Skin of body (tissue), 2 donors: ENCODE measurements around the gene TMEM232. TPM values are rescaled to one million over a fixed set of nuclear protein-coding genes. Genes with fewer than 3 reads are reported as not detected.
"Not testable (repeated sequence)": the region's sequence is repeated elsewhere in the genome, so short reads cannot be mapped to it uniquely, and the experiment has no call there.

Source experiments
- DNase-seq: peaks from one replicate; lab custom pipeline; 2025; lab: John Stamatoyannopoulos, UW
- total RNA-seq: library from RNA; depleted of rRNA; stranded (reverse); fragments of >200 nt; gene quantifications from one replicate; pipeline ENCODE4 v1.2.3, GENCODE V29; 2014

The TMEM232 gene
- total RNA-seq, 1 donor from 2014 or later, result 3.7 TPM

DNA sequence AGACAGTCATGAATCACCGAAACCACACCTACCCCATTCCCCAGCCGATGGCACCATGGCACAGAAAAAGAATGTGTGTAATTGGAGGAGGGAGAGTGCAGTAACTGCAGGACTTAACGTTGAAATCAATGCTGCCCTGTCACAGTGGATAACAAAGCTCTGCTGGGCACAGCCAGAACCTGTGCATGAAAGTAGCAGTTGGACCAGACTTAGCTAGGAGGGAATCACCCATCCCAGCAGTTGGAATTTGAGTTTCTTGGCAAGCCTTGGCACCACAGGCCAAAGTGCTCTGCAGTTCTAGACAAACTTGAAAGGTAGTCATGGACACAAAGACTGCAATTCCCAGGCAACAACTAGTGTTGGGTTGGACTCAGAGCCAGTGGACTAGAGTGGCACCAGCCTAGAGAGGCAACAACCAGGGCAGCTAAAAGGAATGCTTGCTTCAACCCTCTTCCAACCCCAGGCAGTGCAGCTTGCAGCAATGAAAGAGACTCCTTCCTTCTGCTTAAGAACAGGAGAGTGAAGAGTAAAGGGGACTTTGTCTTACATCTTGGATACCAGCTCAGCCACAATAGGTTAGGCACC, 19.1 kb downstream of the TMEM232 start:
- DNase-seq, result no peak

DNA sequence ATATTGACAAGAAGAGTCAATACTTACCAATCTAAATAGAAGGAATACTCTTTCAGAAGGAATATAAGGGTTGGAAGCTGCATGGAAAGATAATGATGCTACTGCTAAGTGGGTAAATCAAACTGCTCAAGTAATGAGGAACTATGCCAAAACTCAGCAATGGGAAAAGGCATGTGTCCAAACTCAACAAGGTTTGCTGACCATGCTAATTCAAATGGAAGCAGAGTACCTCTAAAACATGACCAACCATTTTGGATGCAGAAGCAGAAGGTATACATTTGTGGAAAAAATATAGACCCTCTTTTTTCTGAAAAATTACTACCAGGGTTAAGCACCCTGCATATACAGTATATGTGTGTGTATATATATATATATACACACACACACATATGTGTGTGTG, 21.1 kb downstream of the TMEM232 start:
- DNase-seq, result no peak

DNA sequence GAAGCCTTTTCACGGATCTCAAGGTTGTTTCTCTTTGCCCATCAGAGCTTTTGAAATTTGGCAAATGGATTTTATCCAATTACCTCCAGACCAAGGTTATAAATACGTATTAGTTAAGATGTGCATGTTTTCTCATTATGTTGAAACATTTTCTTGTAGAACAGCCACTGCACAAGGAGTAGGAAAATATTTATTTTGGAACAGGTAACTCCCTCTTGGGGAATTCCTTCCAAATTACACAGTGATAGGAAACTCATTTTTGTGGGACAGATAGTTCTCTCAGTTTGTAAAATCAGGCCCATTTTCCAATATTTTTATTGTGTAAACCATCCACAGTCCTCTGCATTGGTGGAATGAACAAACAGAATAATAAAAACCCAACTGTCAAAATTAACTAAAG, 23.0 kb downstream of the TMEM232 start:
- DNase-seq, result no peak

DNA sequence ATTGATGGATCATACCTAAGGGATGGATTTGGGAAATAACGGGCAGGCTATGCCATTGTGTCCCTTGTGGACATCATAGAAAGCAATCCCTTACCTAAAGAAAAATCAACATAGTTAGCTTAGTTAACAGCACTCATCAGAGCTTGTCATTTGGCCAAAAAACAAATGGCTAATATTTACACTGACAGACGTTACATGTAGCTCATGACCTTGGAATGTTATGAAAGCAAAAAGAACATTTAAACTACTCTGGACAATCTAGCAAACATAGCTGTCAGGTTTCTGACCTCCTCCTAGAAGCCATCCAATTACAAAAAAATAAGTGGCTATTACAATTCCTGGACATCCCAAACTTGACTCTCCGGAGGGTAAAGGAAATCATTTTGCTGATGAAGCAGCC, 23.8 kb downstream of the TMEM232 start:
- DNase-seq, result no peak

DNA sequence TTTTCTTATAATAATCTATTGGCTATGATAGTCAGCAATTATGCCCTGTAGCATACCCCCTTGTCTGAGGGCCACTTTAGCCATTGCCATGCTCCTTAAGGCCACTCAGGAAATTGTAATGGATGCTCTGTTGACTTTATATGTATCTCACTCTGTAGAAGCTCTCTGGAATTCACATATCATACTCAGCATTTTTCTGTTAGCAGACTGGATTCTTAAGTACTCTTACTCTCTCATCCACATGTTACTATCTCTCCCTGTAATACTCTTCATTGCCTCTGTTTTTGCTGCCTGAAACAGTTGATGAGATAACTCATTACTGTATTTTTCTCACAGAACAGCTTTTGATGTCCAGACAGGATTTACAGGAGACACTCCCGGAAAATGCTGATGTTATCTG, 24.2 kb downstream of the TMEM232 start:
- no peak for DNase-seq

DNA sequence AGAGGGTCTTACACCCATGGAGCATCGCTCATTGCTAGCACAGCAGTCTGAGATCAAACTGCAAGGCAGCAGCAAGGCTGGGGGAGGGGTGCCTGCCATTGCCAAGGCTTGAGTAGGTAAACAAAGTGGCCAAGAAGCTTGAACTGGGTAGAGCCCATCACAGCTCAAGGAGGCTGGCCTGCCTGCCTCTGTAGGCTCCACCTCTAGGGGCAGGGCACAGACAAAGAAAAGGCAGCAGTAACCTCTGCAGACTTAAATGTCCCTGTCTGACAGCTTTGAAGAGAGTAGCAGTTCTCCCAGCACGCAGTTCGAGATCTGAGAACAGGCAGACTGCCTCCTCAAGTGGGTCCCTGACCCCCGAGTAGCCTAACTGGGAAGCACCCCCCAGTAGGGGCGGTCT, 33.8 kb downstream of the TMEM232 start:
- DNase-seq, result not testable (repeated sequence)

DNA sequence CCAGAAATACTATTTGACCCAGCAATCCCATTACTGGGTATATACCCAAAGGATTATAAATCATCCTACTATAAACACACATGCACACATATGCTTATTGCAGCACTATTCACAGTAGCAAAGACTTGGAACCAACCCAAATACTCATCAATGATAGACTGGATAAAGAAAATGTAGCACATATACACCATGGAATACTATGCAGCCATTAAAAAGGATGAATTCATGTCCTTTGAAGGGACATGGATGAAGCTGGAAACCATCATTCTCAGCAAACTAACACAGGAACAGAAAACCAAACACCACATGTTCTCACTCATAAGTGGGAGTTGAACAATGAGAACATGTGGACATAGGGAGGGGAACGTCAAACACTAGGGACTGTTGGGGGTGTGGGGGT, 35.9 kb downstream of the TMEM232 start:
- not testable (repeated sequence) for DNase-seq

DNA sequence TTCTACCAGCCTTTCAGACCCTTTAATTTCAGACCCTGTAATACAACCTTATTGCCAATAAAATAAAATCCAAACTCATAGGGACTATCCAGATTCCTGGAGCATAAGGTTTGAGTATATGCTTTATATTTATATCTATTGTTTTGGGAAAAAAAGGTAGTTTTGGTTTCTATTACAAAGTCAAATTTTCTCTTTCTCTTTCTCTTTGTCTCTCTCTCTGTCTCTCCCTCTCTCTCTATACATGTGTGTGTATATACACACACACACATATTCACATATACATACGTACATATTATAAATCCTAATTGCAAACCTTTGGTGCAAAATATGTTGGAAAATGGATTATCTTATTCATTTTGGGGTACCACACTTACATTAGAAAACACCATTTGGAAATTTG, 39.0 kb downstream of the TMEM232 start:
- no peak for DNase-seq

DNA sequence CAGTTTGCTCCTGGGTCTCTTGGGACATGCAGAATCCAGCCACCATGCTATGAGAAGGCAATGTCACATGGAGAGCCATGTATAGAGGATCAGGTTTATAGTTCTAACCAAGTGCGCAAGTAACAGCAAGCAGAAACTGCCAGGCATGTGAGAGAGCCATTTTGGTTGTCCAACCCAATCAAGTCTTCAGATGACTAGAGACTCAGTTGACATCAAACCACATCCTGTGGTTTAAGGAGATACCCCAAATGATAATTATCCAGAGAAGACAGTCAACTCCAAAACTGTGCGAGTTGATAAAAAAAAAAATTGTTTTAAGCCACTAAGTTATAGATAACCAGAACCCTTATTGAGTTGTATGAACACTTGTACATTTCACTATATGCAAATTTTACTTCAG, 40.2 kb downstream of the TMEM232 start:
- no peak for DNase-seq

DNA sequence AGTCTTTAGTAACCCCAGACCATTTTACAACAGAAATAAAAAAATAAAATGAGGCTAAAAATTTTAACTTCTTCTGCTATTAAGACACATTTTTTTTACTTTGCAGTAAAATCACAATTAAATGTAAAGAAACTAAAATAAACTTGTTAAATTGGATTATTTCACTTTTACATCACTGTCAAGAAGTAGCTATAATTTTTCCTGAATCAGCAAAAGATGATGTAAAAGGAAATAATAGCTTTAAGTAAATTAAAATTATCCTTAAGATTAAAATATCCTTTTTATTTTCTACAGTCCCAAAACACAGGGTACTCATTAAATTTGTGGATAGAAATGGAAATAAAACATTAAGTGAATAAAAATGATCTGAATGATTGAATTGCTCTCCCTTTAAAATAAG, 44.5 kb downstream of the TMEM232 start:
- no peak for DNase-seq

DNA sequence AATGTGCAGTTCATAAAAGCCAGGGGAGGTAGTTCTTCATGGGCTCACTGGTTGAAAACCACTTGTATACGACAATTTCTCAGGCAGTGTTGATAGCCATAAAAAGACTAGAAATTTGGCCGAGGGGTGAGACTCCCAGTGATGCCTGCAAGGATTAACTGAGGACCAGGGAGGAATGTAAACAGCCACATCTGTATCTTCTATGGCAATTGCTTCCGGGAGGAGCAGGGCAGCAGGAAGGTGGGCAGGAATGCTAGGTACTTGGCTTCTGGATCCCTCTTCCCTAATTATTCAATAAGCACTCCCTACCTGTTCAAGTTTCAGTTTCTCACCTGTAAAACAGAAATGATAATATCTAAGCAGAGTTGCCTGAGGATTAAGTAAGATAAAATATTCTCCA, 45.4 kb downstream of the TMEM232 start:
- no peak for DNase-seq

DNA sequence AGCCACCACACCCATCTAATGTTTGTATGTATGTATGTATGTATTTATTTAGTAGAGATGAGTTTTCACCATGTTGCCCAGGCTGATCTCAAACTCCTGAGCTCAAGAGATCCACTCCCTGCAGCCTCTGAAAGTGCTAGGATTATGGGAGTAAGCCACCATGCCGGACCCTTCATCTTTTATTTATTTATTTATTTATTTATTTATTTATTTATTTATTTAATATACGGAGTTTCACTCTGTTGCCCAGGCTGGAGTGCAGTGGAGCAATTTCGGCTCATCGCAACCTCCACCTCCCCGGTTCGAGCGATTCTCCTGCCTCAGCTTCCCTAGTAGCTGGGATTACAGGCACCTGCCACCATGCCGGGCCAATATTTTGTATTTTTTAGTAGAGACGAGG, 49.9 kb downstream of the TMEM232 start:
- DNase-seq, result not testable (repeated sequence)

DNA sequence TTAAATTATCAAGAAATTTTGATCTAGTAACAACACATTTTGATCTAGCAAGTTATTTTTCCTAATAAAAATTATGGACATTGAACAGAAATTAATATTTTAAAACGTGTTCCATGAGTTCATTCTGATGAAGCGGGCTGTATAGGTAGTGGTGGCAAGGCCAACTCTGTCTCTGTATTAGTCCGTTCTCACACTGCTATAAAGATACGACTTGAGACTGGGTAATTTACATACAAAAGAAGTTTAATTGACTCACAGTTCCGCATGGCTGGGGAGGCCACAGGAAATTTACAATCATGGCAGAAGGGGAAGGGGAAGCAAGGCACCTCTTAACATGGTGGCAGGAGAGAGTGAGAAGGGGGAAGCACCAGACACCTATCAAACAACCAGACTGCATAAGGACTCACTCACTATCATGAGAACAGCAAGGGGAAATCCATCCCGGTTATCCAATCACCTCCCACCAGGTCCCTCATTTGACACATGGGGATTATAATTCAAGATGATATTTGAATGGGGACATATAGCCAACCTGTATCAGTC, 61.2 kb downstream of the TMEM232 start:
- no peak for DNase-seq

DNA sequence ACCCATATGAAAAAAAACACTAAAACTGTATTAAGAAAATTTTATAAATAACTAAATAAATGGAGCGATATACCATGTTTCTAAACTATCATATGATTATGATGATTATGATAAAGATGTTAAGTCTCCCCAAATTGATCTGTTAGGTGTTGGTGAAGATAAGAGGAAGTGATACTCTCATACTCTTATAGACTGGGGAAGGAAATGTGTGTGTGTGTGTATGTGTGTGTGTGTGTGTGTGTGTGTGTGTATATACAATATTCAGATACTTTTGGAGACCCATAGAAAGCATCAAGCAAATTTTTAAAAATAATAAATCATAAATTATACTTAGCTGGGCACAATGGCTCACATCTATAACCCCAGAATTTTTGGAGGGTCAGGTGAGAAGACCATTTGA, 62.9 kb downstream of the TMEM232 start:
- DNase-seq, result no peak

DNA sequence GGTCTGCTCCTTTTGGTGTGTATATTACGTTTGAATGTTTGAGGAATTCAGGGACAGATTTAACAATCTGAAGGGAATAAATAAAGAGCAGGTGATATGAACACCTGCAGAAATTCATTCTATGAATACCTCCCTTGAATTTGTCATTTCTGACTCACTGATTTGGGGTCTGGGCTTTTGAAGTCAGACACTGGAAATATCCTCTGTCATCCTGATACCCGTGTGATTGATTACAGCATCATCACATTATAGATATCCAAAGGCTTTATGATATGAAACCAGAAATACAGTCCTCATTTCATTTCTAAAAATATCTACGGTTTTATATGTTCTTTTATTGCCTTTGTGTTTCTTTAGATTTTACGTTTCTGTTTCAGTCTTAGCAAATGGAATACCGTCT, 68.5 kb downstream of the TMEM232 start:
- DNase-seq, result no peak

DNA sequence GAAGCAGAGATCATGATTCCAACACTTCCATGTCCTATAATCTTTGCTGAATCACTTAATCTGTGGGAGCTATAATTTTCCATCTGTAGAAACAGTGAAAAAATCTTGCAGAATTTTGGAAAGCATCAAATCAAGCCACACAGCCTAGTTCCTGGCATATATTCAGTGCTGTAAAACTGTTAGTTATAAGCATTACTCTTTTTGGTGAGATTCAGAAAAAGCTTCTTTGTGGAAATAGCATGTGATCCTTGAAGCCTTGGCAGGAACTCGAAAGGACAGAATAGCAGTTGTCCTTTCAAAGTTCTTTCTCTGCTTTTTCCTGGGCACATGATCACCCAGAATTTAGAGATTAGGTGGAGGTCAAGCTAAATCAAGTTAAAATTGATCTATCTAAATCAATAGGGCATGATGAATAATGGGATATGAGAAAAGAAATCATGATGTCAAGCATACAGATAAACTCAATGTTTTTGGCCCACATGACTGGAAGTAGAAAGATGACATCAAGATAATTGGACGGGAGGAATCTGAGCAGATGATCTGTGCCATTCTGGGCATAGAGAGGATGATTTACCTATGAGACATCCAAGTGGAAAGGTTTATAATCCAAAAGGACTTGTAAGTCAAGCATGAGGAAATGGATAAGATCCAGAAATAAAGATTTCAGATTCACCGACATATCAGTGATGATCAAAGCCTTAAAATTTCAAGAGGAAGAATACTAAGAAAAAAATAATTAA, 73.1 kb downstream of the TMEM232 start:
- DNase-seq, result no peak

DNA sequence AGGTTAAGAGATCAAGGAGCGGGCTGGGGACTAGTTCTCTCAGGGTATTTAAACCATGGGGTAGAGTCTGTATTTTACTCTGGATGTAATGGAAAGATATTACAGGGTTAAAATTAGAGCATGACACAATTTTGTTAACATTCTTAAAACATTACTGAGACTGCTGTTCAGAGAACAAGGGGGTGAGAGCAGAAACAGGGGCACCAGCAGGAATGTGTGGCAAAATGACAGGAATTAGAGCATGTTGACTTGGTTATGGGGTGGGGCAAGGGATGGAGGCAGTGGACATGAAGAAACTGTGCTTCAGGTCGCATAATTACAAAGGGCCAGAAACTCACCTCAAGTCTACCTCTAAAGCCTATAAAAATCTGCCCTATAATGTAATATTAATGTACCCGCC, 75.0 kb downstream of the TMEM232 start:
- DNase-seq, result no peak

DNA sequence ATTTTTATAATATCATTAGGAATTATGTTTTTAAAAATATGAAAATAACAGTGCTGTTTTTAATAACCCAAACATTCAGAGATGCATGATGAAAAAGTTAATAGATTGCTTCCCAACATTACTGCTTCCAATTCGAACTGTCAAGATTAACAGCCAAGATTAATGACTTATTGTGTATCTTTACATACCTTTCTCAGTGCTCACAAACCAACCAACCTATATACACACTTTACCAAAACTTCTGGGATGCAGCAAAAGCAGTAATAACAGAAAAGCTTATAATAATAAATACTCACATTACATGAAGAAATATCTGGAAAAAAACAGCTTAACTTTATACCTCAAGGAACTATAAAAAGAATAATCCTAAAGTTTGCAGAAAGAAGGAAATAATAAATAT, 82.1 kb downstream of the TMEM232 start:
- no peak for DNase-seq

DNA sequence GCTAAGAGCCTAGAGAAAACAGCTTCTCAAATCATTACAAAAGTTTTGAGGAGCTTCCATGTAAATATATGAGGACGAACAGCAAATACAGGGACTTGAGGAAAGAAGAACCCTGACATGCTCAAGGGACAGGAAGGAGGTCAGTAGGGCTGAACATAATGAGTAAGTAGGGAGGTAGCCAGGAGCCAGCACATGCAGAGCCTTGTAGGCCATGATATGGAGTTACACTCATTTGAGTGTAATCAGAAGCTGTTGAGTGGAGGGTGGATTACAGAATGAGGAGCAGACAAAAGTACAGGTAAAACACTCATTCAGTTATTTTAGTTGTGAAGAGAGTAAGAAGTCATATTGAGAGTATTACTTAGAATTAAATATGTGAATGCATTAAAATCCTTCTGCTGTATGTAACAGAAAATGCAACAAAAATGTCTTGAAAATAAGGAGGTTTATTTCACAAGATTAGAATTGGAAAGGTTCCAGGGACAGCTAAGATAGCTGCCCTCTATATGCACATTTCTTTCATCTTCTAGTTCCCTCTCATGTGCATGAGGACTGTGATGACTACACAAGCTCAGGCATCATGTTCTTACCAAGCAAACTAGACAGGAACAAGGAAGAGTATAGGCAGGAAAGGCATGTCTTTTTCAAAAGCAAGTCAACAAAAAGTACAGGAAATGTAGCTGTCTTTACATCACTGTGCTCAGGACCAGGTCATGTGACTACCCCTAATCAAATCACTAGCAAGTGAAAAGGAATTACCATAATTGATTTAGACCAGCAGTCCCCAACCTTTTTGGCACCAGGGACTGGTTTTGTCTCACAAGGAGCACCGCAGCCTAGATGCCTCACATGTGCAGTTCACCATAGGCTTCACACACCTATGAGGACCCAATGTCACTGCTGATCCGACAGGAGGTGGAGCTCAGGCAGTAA, 87.2 kb downstream of the TMEM232 start:
- DNase-seq, result no peak

DNA sequence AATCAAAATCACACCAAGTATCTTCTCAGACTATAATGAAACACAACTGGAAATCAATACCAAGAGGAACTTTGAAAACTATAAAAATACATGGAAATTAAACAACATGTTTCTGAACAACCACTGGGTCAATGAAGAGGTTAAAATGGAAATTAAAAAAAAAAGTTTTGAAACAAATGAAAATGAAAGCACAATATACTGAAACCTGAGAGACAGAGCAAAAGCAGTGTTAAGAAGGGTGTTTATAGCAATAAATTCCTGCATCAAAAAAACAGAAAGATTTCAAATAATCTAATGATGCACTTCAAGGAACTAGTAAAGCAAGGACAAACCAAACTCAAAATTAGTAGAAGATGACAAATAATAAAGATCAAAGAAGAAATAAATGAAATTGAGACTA, 92.0 kb downstream of the TMEM232 start:
- DNase-seq, result no peak

DNA sequence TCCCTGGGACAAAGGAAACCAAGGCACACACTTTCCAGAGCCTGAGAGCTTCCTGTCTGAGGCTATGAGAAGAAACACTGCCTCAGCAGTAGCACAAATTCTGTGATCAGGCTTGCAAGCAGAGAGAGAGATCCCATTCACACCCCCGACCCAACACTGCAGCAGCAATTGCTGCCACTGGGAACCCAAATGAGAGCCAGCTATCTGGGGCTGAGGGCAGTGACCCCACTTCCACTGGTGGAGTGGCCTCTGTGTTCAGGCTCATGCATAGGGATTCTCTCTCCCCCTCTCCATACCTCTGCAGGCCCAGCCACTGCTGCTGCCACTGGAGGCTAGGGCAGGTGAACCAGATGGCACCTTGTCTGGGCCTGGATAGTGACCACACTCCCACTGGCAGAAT, 95.2 kb downstream of the TMEM232 start:
- no peak for DNase-seq

DNA sequence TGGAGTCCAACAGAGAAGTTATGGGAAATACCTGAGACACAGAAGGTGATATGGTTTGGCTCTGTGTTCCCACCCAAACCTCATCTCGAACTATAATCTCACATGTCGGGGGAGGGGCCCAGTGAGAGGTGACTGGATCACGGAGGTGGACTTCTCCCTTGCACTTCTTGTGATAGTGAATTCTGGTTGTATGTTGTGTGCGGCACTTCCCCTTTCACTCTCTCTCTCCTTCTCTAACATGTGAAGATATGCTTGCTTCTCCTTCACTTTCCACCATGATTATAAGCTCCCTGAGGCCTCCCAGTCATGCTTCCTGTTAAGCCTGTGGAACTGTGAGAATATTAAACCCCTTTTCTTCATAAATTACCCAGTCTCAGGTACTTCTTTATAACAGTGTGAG, 96.1 kb downstream of the TMEM232 start:
- no peak for DNase-seq
